Activated B cell treated with CpG ODN at 0.5 μM for 24 hours (primary cell): ENCODE data around the gene RPAP2. TPM values are rescaled to one million over a fixed set of nuclear protein-coding genes. Genes with fewer than 3 reads are reported as not detected.
A peak's percentile ranks its signal among the peaks of the same experiment; 100 is the strongest.

ENCODE experiments used
- ATAC-seq: fragments of 200-7000 bp; cut with Tn5 transposase; one replicate; pipeline ENCODE4 v1.10.0; 2021; ENCODE audit warnings: low read depth, mild to moderate bottlenecking, moderate library complexity
- CTCF ChIA-PET: fragments of 350-600 bp; sonication (Branson Sonifier 250); formaldehyde crosslinking; loops from one replicate; lab custom pipeline; 2021; ENCODE audit warnings: antibody characterized with exemption; lab: Charles Lee
- POLR2A ChIA-PET: fragments of 350-600 bp; sonication (Branson Sonifier 250); formaldehyde crosslinking; loops from one replicate; lab custom pipeline; 2021; ENCODE audit warnings: antibody characterized with exemption; lab: Charles Lee
- DNase-seq: peaks from one replicate; pipeline ENCODE4 v3.0.0; 2022
- H3K27ac Mint-ChIP-seq: one replicate; pipeline ENCODE4 v1.8.0; 2020; ENCODE audit warnings: mixed read lengths
- H3K27me3 Mint-ChIP-seq: one replicate; pipeline ENCODE4 v1.8.0; 2021; ENCODE audit warnings: mixed read lengths
- H3K36me3 Mint-ChIP-seq: one replicate; pipeline ENCODE4 v1.8.0; 2021; ENCODE audit warnings: low read depth, mixed read lengths
- H3K4me1 Mint-ChIP-seq: one replicate; pipeline ENCODE4 v1.8.0; 2021; ENCODE audit warnings: mixed read lengths
- H3K4me3 Mint-ChIP-seq: one replicate; pipeline ENCODE4 v1.8.0; 2020; ENCODE audit warnings: mild to moderate bottlenecking, mixed read lengths
- H3K9me3 Mint-ChIP-seq: one replicate; pipeline ENCODE4 v1.8.0; 2020; ENCODE audit warnings: mixed read lengths
- CTCF ChIP-seq: fragments of 200-600 bp; IDR thresholded peaks from one replicate; pipeline ENCODE4 v1.8.0; 2022; ENCODE audit warnings: antibody characterized with exemption, mild to moderate bottlenecking
- intact Hi-C: fragments of 100-400 bp; cut with micrococcal nuclease; formaldehyde crosslinking; loops from one replicate; pipeline ENCODE4 v1.15.1; 2024
- total RNA-seq: library from RNA; stranded (reverse); gene quantifications from 2 replicates; pipeline ENCODE4 v1.2.3, GENCODE V29; 2022

Gene RPAP2
- total RNA-seq, 1 donor from 2014 or later: 31.7 TPM

DNA sequence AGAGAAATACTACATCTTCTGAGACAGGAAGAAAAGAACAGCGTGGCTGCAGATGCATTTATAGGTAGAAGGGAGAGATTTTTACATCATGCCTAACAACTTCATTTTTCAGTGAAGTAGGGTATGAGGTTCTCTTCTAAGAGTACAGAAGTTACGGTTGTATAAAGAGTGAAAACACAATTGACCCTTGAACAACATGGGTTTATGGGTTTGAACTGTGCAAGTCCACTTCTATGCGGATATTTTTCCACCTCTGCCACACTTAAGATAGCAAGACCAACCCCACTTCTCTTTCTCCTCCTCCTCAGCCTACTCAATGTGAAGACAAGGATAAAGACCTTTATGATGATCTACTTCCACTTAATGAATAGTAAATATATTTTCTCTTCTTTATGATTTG lies 64.5 kb downstream of the RPAP2 start:
- Mint-ChIP-seq H3K27me3 (no peaks in the 10 kb centered on the region), H3K27ac (no peak overlapping the region), H3K4me3 (no peak overlapping the region), H3K36me3 (peaks cover 36% of the 10 kb centered on the region), H3K4me1 (no peaks in the 10 kb centered on the region), H3K9me3 (no peaks in the 10 kb centered on the region)
- ChIA-PET CTCF (no interaction called here), POLR2A (no interaction called here)
- TF ChIP-seq CTCF: no peak
- intact Hi-C loops: no loop called here
- ATAC-seq (no peak), DNase-seq (no peak)

GRCh38 chr1:92365378-92366039 lies 66.7 kb downstream of the RPAP2 start:
- H3K36me3 Mint-ChIP-seq: peaks cover 34% of the 10 kb centered on the region
- no peak overlapping the region for H3K4me3 Mint-ChIP-seq
- ChIA-PET POLR2A (no interaction called here), CTCF (no interaction called here)
- no peak overlapping the region for H3K27ac Mint-ChIP-seq
- TF ChIP-seq CTCF: no peak
- no peaks in the 10 kb centered on the region for H3K9me3 Mint-ChIP-seq
- H3K4me1 Mint-ChIP-seq: no peaks in the 10 kb centered on the region
- intact Hi-C loops: no loop called here
- H3K27me3 Mint-ChIP-seq: no peaks in the 10 kb centered on the region
- DNase-seq: no peak
- ATAC-seq: no peak

GRCh38 chr1:92366040-92366395 lies 67.2 kb downstream of the RPAP2 start:
- no peak for TF ChIP-seq CTCF
- Mint-ChIP-seq H3K4me3 (no peak overlapping the region), H3K27me3 (no peaks in the 10 kb centered on the region), H3K27ac (no peak overlapping the region), H3K4me1 (no peaks in the 10 kb centered on the region), H3K36me3 (peaks cover 35% of the 10 kb centered on the region), H3K9me3 (no peaks in the 10 kb centered on the region)
- ChIA-PET POLR2A (no interaction called here), CTCF (no interaction called here)
- intact Hi-C loops: no loop called here
- ATAC-seq (no peak), DNase-seq (no peak)

- peaks cover 40% of the 10 kb centered on the region for H3K36me3 Mint-ChIP-seq
- POLR2A ChIA-PET: no interaction called here
- no peaks in the 10 kb centered on the region for H3K27me3 Mint-ChIP-seq
- CTCF ChIA-PET: no interaction called here
- H3K4me1 Mint-ChIP-seq: no peaks in the 10 kb centered on the region
- no peak overlapping the region for H3K4me3 Mint-ChIP-seq
- intact Hi-C loops: no loop called here
- peak overlapping the region; percentile 20 for H3K27ac Mint-ChIP-seq
- DNase-seq: no peak
- H3K9me3 Mint-ChIP-seq: no peaks in the 10 kb centered on the region
- no peak for TF ChIP-seq CTCF
- no peak for ATAC-seq
Measured at GRCh38 chr1:92367496-92367895, 68.6 kb downstream of the RPAP2 start.

DNA sequence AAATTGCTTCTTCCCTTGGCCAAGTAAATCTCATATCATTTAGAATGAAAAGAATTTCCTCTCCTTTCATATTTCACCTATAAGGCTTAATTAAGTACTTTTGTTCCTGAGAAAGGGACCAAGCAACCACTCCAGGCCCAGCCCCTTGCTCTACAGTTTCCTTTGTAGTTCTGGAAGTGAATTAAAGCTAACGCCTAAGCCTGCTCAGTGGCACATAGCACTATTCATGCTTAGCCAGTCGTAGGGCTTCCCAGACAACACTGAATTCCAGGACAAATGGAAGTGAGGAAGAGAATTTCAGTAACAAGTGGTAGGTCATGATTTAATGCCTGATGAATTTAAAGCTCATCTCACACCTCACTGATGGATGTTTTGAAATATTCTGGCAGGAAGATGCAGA lies 73.3 kb downstream of the RPAP2 start:
- Mint-ChIP-seq H3K9me3 (no peaks in the 10 kb centered on the region), H3K4me3 (no peak overlapping the region), H3K27ac (no peak overlapping the region), H3K36me3 (peaks cover 31% of the 10 kb centered on the region), H3K27me3 (no peaks in the 10 kb centered on the region), H3K4me1 (no peaks in the 10 kb centered on the region)
- intact Hi-C loops: no loop called here
- CTCF ChIA-PET: no interaction called here
- DNase-seq (no peak), ATAC-seq (no peak)
- TF ChIP-seq CTCF: no peak
- POLR2A ChIA-PET: no interaction called here
